ENCODE results near the gene DYNLT4.
A peak's percentile ranks its signal among the peaks of the same experiment; 100 is the strongest.

Gene DYNLT4

GRCh38 chr1:44822131-44822701 lies 15.1 kb upstream of the DYNLT4 start:
- no peak for DNase-seq (ENCODE audit: low read depth)
- no peak overlapping the region for H3K4me3 ChIP-seq (replicated peaks; ENCODE audit: low read depth, low read length)
- no peak for TF ChIP-seq CTCF (IDR thresholded peaks at IDR 0.05; ENCODE audit: low read length, missing control alignments)

GRCh38 chr1:44821240-44821715 lies 14.1 kb upstream of the DYNLT4 start:
- no peak overlapping the region for H3K4me3 ChIP-seq (replicated peaks; ENCODE audit: low read depth, low read length)
- no peak for DNase-seq (ENCODE audit: low read depth)
- TF ChIP-seq CTCF (IDR thresholded peaks at IDR 0.05; ENCODE audit: low read length, missing control alignments): no peak

- TF ChIP-seq CTCF (IDR thresholded peaks at IDR 0.05; ENCODE audit: low read length, missing control alignments): no peak
- peak overlapping the region; percentile 57 for H3K4me3 ChIP-seq (replicated peaks; ENCODE audit: low read depth, low read length)
- DNase-seq (ENCODE audit: low read depth): no peak
These were observed 13.4 kb upstream of the DYNLT4 start for GRCh38 chr1:44820328-44821239.

GRCh38 chr1:44819608-44820327 lies 12.6 kb upstream of the DYNLT4 start:
- no peak for TF ChIP-seq CTCF (IDR thresholded peaks at IDR 0.05; ENCODE audit: low read length, missing control alignments)
- peak overlapping the region; percentile 57 for H3K4me3 ChIP-seq (replicated peaks; ENCODE audit: low read depth, low read length)
- DNase-seq (ENCODE audit: low read depth): peak; percentile 94

- H3K4me3 ChIP-seq (replicated peaks; ENCODE audit: low read depth, low read length): peak overlapping the region; percentile 44
- DNase-seq (ENCODE audit: low read depth): no peak
- TF ChIP-seq CTCF (IDR thresholded peaks at IDR 0.05; ENCODE audit: low read length, missing control alignments): no peak
These were observed 12.1 kb upstream of the DYNLT4 start for GRCh38 chr1:44819196-44819607.

- H3K4me3 ChIP-seq (replicated peaks; ENCODE audit: low read depth, low read length): no peak overlapping the region
- DNase-seq (ENCODE audit: low read depth): no peak
- TF ChIP-seq CTCF (IDR thresholded peaks at IDR 0.05; ENCODE audit: low read length, missing control alignments): no peak
These were observed 10.8 kb upstream of the DYNLT4 start for GRCh38 chr1:44817771-44818495.
